Chondrocyte (in vitro differentiated cells): ENCODE data around the gene TSPAN18. TPM values are rescaled to one million over a fixed set of nuclear protein-coding genes. Genes with fewer than 3 reads are reported as not detected.
A peak's percentile ranks its signal among the peaks of the same experiment; 100 is the strongest.

Source experiments
- DNase-seq: peaks from one replicate; pipeline ENCODE4 v3.0.0; 2021; ENCODE audit warnings: mixed read lengths, low spot score
- H3K27ac Mint-ChIP-seq: one replicate; pipeline ENCODE4 v1.8.0; 2021; ENCODE audit warnings: mild to moderate bottlenecking, moderate library complexity, mixed read lengths; ENCODE audit not compliant: unreplicated experiment
- H3K27me3 Mint-ChIP-seq: 2 replicates; pipeline ENCODE4 v1.8.0; 2021; ENCODE audit warnings: low read depth, mixed read lengths
- H3K36me3 Mint-ChIP-seq: 2 replicates; pipeline ENCODE4 v1.8.0; 2021; ENCODE audit warnings: low read depth, mixed read lengths
- H3K4me1 Mint-ChIP-seq: 2 replicates; pipeline ENCODE4 v1.8.0; 2021; ENCODE audit warnings: low read depth, mild to moderate bottlenecking, mixed read lengths
- H3K4me3 Mint-ChIP-seq: one replicate; pipeline ENCODE4 v1.8.0; 2021; ENCODE audit warnings: mild to moderate bottlenecking, moderate library complexity, mixed read lengths; ENCODE audit not compliant: unreplicated experiment
- H3K9me3 Mint-ChIP-seq: 2 replicates; pipeline ENCODE4 v1.8.0; 2021; ENCODE audit warnings: low read depth, mixed read lengths
- CTCF ChIP-seq: fragments of 200-600 bp; sonication (generic); IDR thresholded peaks from 2 replicates; pipeline ENCODE4 v1.5.0; 2021; ENCODE audit warnings: antibody characterized with exemption, mild to moderate bottlenecking, moderate library complexity
- total RNA-seq: library from RNA; stranded (reverse); gene quantifications from 3 replicates; pipeline ENCODE4 v1.2.1, GENCODE V29; 2021

The TSPAN18 gene
- total RNA-seq, 1 donor from 2014 or later, result 4.0 TPM

GRCh38 chr11:44943118-44943517 lies 216.4 kb downstream of the TSPAN18 start:
- no peaks in the 10 kb centered on the region for H3K27me3 Mint-ChIP-seq
- no peak for DNase-seq
- H3K9me3 Mint-ChIP-seq, result no peaks in the 10 kb centered on the region
- no peak overlapping the region for H3K4me3 Mint-ChIP-seq
- H3K4me1 Mint-ChIP-seq, result peaks cover 22% of the 10 kb centered on the region
- H3K36me3 Mint-ChIP-seq, result peaks cover 2% of the 10 kb centered on the region
- peak overlapping the region; percentile 32 for H3K27ac Mint-ChIP-seq
- TF ChIP-seq CTCF, result no peak

- no peaks in the 10 kb centered on the region for H3K27me3 Mint-ChIP-seq
- H3K4me1 Mint-ChIP-seq, result peaks cover 28% of the 10 kb centered on the region
- no peak for DNase-seq
- no peak overlapping the region for H3K4me3 Mint-ChIP-seq
- TF ChIP-seq CTCF, result no peak
- H3K9me3 Mint-ChIP-seq, result no peaks in the 10 kb centered on the region
- peaks cover 2% of the 10 kb centered on the region for H3K36me3 Mint-ChIP-seq
- H3K27ac Mint-ChIP-seq, result no peak overlapping the region
Observed at GRCh38 chr11:44943696-44944095, 216.9 kb downstream of the TSPAN18 start.

GRCh38 chr11:44944181-44944852 lies 217.6 kb downstream of the TSPAN18 start:
- no peak overlapping the region for H3K4me3 Mint-ChIP-seq
- no peaks in the 10 kb centered on the region for H3K27me3 Mint-ChIP-seq
- no peak overlapping the region for H3K27ac Mint-ChIP-seq
- H3K9me3 Mint-ChIP-seq, result no peaks in the 10 kb centered on the region
- DNase-seq, result no peak
- H3K36me3 Mint-ChIP-seq, result peaks cover 2% of the 10 kb centered on the region
- no peak for TF ChIP-seq CTCF
- H3K4me1 Mint-ChIP-seq, result peaks cover 34% of the 10 kb centered on the region

GRCh38 chr11:44944853-44945235 lies 218.1 kb downstream of the TSPAN18 start:
- no peaks in the 10 kb centered on the region for H3K27me3 Mint-ChIP-seq
- TF ChIP-seq CTCF, result no peak
- no peaks in the 10 kb centered on the region for H3K9me3 Mint-ChIP-seq
- no peak overlapping the region for H3K4me3 Mint-ChIP-seq
- H3K27ac Mint-ChIP-seq, result no peak overlapping the region
- no peak for DNase-seq
- H3K36me3 Mint-ChIP-seq, result peaks cover 2% of the 10 kb centered on the region
- H3K4me1 Mint-ChIP-seq, result peaks cover 34% of the 10 kb centered on the region

GRCh38 chr11:44945666-44946065 lies 218.9 kb downstream of the TSPAN18 start:
- Mint-ChIP-seq H3K27ac (no peak overlapping the region), H3K9me3 (no peaks in the 10 kb centered on the region), H3K36me3 (peaks cover 2% of the 10 kb centered on the region), H3K27me3 (no peaks in the 10 kb centered on the region), H3K4me1 (peaks cover 34% of the 10 kb centered on the region), H3K4me3 (no peak overlapping the region)
- no peak for TF ChIP-seq CTCF
- no peak for DNase-seq
